HG03520 (cell line): Measurements from ENCODE around the gene ZIC2.

ENCODE experiments used
- ATAC-seq: cut with Tn5 transposase; IDR thresholded peaks from one replicate; pipeline ENCODE4 v1.9.1; 2021; ENCODE audit warnings: mild to moderate bottlenecking, moderate library complexity; ENCODE audit not compliant: unreplicated experiment

Gene ZIC2

DNA sequence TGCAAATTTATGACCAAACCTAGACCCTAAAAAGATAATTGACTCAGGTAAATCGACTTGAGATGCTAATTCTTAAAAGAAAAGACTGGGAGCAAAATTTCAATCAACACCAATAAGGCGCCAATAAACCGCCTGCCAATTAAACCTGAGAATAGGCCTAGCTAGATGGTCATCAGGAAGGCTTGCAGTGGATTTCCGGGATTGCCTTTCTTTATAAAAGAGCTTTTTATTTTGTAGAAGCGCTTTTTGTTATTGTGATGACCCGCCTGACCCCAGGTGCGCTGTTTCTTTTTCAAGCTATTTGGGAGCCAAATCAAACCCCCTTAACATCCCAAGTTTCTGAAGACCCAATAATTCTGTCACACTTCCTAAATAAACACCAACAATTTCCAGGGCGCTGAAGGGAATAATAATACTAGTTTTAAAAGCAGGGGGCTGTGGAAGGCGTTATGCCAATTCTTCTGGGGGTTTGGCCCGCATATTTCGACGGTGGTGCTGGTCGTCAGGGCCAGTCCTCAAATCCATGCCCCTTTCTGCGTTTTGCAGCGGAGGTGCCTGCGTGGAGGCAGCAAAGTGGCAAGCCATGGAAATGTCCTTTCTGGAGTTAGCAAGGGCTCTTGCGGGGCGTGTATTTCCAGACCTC lies 7.2 kb upstream of the ZIC2 start:
- ATAC-seq, result no peak

DNA sequence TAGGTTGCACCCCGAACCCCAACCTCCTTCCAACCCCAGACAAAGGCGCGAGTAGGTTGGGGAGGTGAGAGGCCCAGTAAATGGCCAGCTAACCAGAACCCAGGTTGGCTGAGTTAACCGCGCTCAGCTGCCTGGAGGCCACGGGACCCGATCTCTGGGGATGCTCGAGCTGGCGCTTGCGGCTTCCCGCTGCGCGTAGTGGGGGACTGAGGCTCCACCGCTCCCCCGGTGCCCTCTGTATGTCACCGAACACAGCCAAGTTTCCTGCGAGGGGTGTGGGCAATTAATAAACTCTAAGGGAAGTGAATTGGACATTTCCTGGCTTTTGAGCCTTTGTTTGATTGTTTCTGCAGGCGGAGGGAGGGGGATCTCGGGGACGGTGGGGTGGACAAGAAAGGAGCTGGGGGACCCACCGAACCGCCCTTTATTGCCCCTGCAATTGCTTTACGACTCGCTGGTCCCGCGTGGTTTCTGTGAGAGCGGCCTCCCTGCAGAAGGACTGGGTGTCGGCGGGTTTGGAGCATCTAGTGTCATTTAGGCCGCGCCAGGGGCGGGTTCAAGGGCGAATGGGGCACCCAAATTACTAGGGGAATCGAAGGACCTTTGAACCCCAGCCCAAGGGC lies 6.5 kb upstream of the ZIC2 start:
- ATAC-seq, result no peak

DNA sequence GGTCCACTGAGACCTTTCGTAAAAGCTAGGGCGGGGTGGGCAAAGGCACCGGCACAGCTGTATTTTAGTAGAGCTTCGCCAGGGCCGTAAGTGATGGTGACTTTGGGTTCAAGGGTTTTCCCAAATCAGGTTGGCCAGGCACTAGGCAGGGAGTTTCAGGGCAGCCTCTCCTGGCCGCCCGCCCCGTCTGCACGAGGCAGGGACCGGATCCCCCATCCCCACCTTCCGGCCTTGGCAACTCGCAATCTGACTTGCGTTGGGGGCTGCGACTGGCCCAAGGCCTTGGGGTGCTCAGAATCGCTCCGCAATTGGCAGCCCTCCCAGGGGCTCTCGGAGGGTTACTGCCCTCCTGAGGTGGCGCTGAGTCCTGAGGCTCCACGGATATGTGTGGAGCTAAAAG lies 6.0 kb upstream of the ZIC2 start:
- no peak for ATAC-seq

DNA sequence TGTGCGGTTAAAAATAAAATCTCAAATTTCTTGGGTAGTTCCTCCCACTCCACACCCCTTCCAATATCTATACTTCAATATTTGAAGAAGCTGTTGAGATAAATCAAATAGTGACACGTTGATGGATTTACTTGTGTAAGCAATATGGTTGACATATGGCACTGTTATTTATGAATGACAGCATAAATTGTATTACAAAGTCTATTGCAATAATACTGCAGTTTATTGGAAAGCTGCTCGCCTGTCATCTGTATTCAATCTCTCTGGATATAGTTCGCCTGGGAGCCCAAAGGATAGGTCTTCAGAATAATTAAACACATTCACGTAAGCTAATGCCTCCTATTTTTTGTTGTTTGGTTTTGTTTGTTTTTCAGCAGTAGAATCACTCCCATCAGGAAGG lies 5.0 kb upstream of the ZIC2 start:
- no peak for ATAC-seq

DNA sequence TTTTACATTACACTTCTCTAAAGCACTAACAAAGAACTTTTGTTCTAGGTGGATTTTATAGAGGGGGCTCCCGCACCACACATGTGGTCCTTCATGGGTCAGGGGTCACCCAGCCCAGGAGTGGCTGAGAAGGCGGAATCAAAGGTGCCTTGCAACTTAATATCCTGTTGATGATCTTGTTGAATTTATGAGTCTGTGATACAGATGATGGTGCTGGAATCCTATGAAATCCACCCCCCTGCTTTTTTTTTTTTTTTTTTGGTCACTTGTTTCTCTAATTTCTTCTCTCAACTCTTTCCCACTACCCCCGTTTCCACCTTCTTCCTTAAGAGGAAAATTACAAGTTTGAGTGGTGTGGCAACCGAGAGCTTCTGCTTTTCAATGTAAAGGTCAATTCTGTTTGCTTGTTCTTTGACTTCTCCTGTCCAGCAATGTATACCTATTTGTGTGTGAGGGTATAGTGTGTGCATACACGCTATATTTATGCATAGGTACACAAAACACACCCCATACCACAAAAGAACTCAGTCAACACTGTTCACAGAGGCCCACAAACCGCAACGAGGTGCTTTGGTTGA lies 4.2 kb upstream of the ZIC2 start:
- ATAC-seq, result no peak

DNA sequence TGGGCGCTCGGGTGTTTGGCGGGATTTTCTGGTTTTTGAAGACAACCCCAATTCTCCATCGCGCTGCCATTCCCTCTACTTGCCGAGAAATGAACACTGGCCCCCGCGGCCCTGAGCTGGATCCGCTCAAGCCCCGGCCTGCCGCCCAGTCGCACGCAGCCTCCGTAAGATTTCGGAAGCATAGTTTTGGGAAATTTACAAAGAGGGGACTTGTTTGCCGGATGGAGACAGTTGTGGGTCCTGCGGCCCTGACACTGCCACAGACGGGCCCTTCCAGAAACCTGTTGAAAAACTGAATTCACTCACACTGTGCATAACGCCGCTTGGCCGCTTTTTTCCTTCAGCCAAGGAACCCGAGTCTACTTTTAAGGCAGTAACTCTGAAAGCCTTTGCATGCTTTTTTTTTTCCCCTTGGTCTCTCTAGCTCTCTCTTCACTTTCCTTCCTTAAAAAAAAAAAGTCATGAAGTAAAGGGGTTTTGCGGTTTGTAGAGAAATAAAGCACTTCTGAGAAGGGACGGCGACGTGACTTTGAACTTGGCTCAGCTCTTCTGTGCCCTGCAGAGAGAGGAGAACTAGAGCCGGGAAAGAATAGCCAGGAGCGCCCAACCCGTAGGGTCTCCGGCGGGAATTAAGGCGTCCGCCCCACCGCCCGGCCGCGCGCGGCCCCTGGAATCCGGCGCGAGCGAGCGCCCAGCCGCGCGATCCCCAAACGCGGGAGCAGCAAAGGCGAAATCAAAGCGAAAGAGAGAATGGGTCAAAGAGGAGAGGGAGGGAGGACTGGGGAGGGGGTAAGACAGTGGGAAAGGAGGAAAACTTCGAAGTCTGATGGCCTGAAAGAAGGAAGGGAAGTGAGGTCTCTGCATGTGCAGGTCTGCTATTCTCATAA lies 3.4 kb upstream of the ZIC2 start:
- no peak for ATAC-seq

DNA sequence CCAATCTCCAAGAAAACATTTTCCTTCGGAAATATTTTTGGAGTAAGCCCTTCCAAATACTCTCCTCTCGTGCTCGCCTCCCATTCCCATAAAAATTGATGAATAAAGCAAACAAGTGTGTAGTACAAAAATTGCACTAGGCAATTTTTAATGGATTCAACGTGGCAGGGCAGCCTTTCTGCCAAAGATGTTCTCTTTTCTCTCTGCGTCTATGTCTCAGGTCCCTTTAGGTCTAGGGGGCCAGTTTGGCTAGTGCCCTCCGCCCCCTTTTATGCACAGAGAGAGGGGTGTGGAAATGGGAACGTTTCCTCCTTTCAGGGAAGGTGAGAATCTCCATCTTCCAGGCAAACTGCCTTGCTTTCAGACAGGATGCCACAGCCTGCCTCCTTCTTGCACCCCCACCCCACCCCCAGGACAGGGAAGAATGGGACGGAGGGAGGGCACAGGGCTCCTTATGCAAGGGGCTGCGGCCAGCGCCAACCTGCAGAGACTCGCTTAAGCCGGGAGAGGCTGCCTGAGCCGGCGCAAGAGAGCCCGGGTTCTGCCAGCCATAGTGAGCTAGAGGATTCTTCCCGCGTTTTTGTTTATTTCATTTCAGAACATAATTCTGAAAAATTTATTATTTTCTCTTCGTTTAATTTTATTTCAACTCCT lies 2.7 kb upstream of the ZIC2 start:
- ATAC-seq, result no peak

DNA sequence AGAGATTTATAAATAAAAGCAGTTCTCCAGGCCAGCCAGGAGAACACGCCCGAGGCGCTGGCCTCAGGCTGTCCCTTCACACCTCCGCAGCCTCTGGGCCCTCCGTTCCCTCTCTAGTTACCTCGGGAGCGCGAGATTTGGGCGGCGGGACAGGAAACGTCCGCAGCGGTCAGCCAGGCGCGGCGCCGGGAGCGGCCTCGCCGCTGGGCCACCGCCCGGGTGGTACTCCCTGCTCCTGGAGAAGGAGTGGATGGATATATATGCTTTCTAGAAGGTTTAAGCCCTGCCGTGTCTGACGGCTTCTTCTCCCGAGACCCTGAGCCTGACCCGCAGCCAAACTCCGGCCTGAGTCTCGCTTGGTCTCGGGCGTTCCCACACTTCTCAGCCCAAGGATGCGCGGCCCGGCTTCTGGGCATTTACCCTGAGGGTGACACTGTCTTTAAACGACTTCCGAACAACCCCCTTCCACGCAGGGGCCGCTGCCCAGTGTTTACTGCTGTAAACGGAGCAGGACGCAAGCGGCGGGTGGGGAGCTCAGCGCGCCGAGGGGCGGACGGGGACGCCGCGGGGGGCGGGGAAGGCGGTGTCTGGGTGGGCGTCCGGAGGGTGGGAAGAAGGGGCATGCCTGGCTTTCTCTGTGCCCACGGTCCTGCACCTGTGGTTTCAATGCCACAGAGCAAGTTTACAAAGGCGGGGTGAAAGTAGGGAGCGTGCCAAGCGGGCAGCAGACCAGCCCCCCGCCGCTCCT lies 2.0 kb upstream of the ZIC2 start:
- ATAC-seq, result no peak

DNA sequence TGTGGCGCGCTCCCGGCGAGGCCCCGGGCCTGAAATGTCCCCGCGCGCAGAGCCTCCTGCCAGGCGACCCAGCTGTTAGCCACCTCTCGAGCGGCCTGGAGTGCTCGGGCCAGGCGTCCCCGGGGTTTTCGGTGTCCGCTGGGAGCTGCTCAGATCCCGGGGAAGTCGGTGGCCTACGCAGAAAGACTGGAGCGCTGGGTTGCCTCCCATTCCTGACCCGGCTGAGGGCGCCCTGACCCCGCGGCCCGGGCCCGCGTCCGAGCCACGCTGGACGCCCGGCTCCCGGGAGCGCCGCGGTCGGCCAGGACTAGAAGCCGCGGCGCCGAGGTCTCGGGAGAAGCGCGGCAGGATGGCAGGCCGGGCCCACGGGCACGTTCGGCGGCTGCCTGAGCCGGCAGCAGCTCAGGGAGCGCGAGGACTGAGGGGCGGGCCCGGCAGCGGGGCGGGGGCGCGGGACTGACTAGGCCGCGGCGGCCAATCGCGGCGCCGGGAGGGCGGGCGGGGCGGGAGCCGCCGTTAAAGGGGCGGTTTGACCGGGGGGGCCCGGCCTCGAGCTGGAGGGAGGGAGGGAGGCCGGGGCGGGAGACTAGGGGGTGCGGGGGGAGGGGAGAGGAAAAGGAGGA lies 1.3 kb upstream of the ZIC2 start:
- peak; percentile 63 for ATAC-seq

DNA sequence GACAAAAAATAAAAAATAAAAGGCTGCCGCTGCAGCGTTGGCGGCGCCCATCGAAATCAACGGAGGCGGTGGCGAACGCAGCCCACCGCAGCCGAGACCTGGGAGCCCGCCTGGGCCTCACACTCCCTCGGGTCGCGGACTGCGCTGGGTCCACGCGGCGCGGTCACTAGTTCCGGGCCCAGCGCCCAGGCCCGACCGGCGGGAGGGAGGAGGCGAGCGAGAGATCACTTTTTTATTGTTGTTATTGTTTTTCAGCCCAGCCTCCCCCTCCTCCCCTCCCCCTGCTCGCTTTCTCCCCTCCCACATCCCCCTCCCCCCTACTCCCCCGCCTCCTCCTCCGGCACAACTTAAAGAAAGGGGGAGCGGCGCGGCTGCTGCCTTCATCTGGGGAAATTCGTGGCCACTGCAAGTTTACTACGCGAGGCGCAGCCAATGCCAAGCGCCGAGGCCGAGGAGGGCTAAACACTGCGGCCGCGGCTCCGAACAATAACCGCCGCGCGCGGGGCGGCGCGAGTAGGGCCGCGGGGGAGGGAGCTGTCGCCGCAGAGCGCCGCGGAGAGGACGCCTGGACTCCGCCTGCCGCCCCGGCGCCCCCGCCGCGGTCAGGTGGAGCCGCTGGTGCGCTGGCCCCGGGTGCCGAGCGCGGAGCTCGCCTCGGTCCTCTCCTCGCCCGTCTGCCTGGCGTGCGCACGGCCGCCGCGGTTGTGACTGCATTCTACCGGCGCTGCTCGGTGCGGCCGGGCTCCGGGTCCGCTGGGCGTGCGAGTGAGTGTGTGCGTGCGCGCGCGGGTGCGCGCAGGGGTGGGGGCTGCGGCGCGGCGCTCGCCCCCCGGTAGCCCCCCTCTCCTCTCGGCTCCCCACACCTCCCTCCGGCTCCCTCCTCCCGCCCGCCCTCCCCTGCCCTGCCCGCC lies 505 bp upstream of the ZIC2 start:
- ATAC-seq, result no peak

DNA sequence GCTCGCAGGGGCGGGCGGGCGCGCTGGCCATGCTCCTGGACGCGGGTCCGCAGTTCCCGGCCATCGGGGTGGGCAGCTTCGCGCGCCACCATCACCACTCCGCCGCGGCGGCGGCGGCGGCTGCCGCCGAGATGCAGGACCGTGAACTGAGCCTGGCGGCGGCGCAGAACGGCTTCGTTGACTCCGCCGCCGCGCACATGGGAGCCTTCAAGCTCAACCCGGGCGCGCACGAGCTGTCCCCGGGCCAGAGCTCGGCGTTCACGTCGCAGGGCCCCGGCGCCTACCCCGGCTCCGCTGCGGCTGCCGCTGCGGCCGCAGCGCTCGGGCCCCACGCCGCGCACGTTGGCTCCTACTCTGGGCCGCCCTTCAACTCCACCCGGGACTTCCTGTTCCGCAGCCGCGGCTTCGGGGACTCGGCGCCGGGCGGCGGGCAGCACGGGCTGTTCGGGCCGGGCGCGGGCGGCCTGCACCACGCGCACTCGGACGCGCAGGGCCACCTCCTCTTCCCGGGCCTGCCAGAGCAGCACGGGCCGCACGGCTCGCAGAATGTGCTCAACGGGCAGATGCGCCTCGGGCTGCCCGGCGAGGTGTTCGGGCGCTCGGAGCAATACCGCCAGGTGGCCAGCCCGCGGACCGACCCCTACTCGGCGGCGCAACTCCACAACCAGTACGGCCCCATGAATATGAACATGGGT lies 599 bp downstream of the ZIC2 start:
- no peak for ATAC-seq

DNA sequence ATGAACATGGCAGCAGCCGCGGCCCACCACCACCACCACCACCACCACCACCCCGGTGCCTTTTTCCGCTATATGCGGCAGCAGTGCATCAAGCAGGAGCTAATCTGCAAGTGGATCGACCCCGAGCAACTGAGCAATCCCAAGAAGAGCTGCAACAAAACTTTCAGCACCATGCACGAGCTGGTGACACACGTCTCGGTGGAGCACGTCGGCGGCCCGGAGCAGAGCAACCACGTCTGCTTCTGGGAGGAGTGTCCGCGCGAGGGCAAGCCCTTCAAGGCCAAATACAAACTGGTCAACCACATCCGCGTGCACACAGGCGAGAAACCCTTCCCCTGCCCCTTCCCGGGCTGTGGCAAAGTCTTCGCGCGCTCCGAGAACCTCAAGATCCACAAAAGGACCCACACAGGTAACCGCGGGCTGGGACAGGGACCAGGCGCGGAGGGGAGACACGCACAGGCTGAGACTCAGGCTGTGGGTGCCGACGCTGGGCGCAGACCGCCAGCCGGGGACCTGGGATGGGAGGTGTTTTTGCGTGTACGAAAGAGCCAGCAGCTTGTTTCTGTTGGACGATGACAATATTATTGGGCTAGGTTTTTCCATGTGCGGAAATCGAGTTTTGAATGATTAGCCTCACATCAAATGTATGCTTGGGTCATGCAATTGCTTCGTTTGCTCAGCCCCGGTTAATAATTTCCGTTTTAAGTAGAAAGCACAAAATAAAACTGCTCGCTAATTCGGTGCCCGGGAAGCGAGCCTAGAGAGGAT lies 1.3 kb downstream of the ZIC2 start:
- no peak for ATAC-seq

DNA sequence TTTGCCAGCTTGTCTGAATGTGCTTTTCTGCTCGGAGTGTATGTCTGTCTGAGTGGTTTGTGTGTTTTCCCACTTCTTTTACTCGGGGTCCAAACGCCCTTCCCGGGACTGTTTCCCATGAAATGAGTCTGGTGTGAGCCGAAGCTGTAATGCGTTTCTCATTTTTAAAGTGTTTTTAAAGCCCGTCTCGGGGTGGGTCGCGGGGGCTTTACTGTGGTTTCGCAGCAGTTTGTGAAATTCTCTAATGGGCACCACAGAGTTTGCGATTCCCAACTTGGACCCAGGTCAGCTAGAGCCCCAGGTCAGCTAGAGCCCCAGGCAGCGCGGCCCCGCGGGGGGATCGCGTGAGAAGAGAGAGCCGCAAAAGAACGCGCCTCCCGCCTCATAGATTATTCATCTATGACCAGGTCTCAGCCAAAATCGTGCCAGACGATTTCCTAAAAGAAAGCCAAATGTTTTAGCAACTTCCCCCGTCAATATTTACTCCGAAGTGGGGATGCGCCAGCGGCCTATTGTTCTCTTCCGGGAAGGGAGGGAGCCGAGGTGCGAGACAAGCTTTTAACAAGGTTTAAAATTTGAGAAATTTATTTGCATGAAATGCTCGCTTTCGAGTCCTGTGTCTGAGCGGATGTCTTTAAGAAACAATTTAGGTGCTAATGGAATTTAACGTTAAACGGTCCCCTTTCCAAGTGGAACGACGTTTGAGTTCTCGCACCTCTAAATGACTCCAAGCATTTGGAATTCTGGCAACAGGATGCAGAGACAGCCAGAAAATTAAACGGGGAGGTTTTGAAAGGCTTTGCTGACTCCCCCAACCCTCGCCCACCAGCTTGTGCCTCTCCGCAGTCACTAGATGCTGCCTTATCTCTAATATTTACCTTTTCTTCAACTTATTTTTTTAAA lies 2.2 kb downstream of the ZIC2 start:
- no peak for ATAC-seq

DNA sequence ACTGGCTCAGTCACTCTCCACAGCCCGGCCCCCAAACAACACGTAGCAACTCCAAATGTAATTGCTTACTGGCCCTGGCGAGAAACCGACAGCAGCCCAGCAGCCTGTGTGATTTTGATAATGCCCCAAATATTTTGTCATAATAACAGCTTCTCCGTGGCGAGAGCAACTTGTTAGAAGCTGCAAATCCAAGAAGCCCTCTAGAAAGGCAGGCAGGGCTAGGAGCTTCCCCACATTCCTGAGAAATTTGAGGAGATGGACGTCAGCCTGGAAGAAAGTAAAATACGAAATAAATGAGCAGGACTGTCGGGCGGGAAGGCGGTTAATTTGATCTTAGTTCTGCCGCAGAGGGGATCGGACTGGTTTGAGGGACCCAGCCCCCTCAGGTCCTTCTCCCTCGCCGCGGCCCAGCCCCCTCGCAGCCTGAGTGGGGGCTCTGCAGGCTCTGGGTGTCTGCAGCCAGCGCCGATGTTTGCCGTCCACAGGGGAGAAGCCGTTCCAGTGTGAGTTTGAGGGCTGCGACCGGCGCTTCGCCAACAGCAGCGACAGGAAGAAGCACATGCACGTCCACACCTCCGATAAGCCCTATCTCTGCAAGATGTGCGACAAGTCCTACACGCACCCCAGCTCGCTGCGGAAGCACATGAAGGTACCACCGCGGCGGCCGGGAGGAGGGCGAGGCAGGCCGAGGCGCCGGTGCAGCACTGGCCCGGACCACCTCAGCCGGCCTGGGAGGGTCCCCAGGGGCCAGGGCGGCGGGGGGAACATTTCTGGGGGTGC lies 3.1 kb downstream of the ZIC2 start:
- ATAC-seq, result no peak

DNA sequence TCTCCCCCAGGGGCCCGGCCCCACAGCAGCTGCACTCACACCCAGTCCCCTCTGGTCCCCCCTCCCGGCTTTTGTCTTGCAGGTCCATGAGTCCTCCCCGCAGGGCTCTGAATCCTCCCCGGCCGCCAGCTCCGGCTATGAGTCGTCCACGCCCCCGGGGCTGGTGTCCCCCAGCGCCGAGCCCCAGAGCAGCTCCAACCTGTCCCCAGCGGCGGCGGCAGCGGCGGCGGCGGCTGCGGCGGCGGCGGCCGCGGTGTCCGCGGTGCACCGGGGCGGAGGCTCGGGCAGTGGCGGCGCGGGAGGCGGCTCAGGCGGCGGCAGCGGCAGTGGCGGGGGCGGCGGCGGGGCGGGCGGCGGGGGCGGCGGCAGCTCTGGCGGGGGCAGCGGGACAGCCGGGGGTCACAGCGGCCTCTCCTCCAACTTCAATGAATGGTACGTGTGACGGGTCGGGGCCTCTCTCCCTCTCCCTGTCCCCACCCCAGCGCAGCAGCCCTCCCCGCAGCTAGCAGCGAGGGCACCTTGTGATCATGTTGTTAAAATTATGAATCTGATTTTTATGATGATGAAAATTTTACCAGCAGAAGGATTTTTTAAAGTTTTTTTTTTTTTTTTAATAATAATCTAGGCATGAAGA lies 3.8 kb downstream of the ZIC2 start:
- no peak for ATAC-seq
